Heart left ventricle (tissue), 16 donors: ENCODE data around the gene TSPAN15. TPM values are rescaled to one million over a fixed set of nuclear protein-coding genes. Genes with fewer than 3 reads are reported as not detected.
"Not testable (repeated sequence)": the region's sequence is repeated elsewhere in the genome, so short reads cannot be mapped to it uniquely, and the experiment has no call there.

ENCODE experiments used
- ATAC-seq, 4 donors: fragments of 200-7000 bp; cut with Tn5 transposase; one replicate each; pipeline ENCODE4 v1.9.1; 2020 to 2022; ENCODE audit warnings: moderate library complexity in 4 of 4, mild to moderate bottlenecking in 3 of 4, moderate number of reproducible peaks in 1 of 4
- DNase-seq, 5 donors: peaks; one replicate each; pipeline ENCODE4 v3.0.0-alpha.2; 2020
- H3K27ac ChIP-seq, 12 donors: fragments of 200-600 bp; sonication (generic) in 4 of 12; one replicate each; pipeline versions ENCODE4 v1.5.0 to v1.8.0; 2016 to 2022; ENCODE audit warnings: mild to moderate bottlenecking in 2 of 12
- H3K27me3 ChIP-seq, 9 donors: fragments of 200-600 bp; sonication (generic) in 2 of 9; one replicate each; pipeline versions ENCODE4 v1.5.1 to v1.8.0; 2016 to 2022; ENCODE audit warnings: mild to moderate bottlenecking in 3 of 9
- H3K36me3 ChIP-seq, 9 donors: fragments of 200-600 bp; sonication (generic) in 2 of 9; one replicate each; pipeline versions ENCODE4 v1.5.0 to v1.8.0; 2018 to 2022; ENCODE audit warnings: mild to moderate bottlenecking in 2 of 9
- H3K4me1 ChIP-seq, 12 donors: fragments of 200-600 bp; sonication (generic) in 4 of 12; one replicate each; pipeline versions ENCODE4 v1.5.0 to v1.8.0; 2016 to 2022; ENCODE audit warnings: mild to moderate bottlenecking in 3 of 12
- H3K4me3 ChIP-seq, 12 donors: fragments of 200-600 bp; sonication (generic) in 4 of 12; one replicate each; pipeline versions ENCODE4 v1.5.0 to v1.8.0; 2017 to 2022; ENCODE audit warnings: mild to moderate bottlenecking in 9 of 12, moderate library complexity in 4 of 12
- H3K9me3 ChIP-seq, 12 donors: fragments of 200-600 bp; sonication (generic) in 4 of 12; one replicate each; pipeline versions ENCODE4 v1.5.0 to v1.8.0; 2016 to 2022; ENCODE audit warnings: mild to moderate bottlenecking in 1 of 12
- CTCF ChIP-seq, 12 donors: fragments of 200-600 bp; sonication (generic) in 4 of 12; IDR thresholded peaks; one replicate each; pipeline versions ENCODE4 v1.5.0 to v1.8.0; 2018 to 2022; ENCODE audit warnings: antibody characterized with exemption in 12 of 12, mild to moderate bottlenecking in 5 of 12
- POLR2A ChIP-seq, 2 donors: fragments of 450-650 bp; IDR thresholded peaks; one replicate each; pipeline ENCODE4 v1.6.1; 2017; ENCODE audit warnings: antibody characterized with exemption in 2 of 2, mild to moderate bottlenecking in 2 of 2, moderate library complexity in 2 of 2
- WGBS, 4 donors: extraction: QIAGEN DNeasy Blood & Tissue Kit in 2 of 4; methylation state at CpG; one replicate each; pipeline versions ENCODE4 v1.1.5 to v1.1.7; 2013 to 2018; 5-methylcytosine and 5-hydroxymethylcytosine counted together
- intact Hi-C, 10 donors: fragments of 100-400 bp; cut with DNase I; formaldehyde crosslinking; loops; one replicate each; pipeline versions ENCODE4 v1.11.1 to v1.14.2; 2022
- polyA plus RNA-seq, 2 donors: library from polyadenylated mRNA; stranded (reverse); fragments of 200-250 nt; gene quantifications; one replicate each; pipeline ENCODE4 v1.2.3, GENCODE V29; 2013
- total RNA-seq, 9 donors: library from RNA; depleted of rRNA in 2 of 9; stranded (reverse); fragments of >200 nt in 2 of 9; fragmentation: NEBNext Ultra II Directional in 3 of 9; extraction: Animal tissue kit (Norgen Biotek cat#: 25700) in 3 of 9; gene quantifications; one replicate each; pipeline versions ENCODE4 v1.1.0 to v1.2.4, GENCODE V29; 2016 to 2023
- donor health status: ischemic (EF 13 %, LVEDD 7.1; RV severe dilation, severe dysfunction).
- donor health status: healthy with polysubstance abuse.
- donor health status: DM: no; HTN: yes; CAD: no.
- donor health status: DM: no; HTN: no; CAD: no.
- donor health status: ischemic (EF 25% LVEDD 6.9; RV normal size, moderate dysfunction).
- donor health status: ischemic (EF 25% LVEDD 5.7; RV mildly dilated, moderate dysfunction).
- donor health status: healthy.
- donor health status: DM: yes; HTN: yes; CAD: no.
- donor health status: ischemic (EF 35%, LVEDD 5.7; RV mildly dilated, moderate dysfunction).
- donor health status: nonischemic (EF 11% LVEDD 7.7; RV severe dilation, severe dysfunction).
- donor health status: DM: yes; HTN: yes; CAD: no.
- donor health status: PGD.
- donor health status: ischemic (EF 29% LVEDD 5.4; RV normal size, mild dysfunction).
- donor health status: nonischemic (EF 23%, LVEDD 6.1; RV moderate dilation, normal function).

The TSPAN15 gene
- total and polyA plus RNA-seq, 11 donors, result 4.5 to 20.2 (median 11.1) TPM

GRCh38 chr10:69445041-69445440 is 6.2 kb upstream of the TSPAN15 start:
- DNase-seq (no peak), ATAC-seq (no peak)
- no peak overlapping the region for H3K27ac ChIP-seq
- intact Hi-C loops, result loop anchor here in 2 of 10 donors (5.0 kb wide), 1 partner anchor 62 kb away; no protein-coding TSS in a partner anchor
- no peak for TF ChIP-seq CTCF (IDR thresholded peaks at IDR 0.05)
- no peak for TF ChIP-seq POLR2A (IDR thresholded peaks at IDR 0.05)
- 87 to 90% (median 88%) methylated on average over 4 of the region's 4 CpGs for WGBS, 4 donors
- H3K36me3 ChIP-seq, result no peaks in the 10 kb centered on the region
- no peaks in the 10 kb centered on the region for H3K27me3 ChIP-seq
- H3K9me3 ChIP-seq, result no peaks in the 10 kb centered on the region
- H3K4me3 ChIP-seq, result no peak overlapping the region
- peaks cover 0 to 11% (median 1%) of the 10 kb centered on the region in 12 donors for H3K4me1 ChIP-seq

- Histone ChIP-seq H3K27me3 (no peaks in the 10 kb centered on the region), H3K27ac (peak overlapping the region in 1 of 12 donors; percentile 12)
Measured at GRCh38 chr10:69446229-69446628, 5.0 kb upstream of the TSPAN15 start.

GRCh38 chr10:69446650-69447151 is 4.6 kb upstream of the TSPAN15 start:
- no peaks in the 10 kb centered on the region for H3K9me3 ChIP-seq
- no peak overlapping the region for H3K4me3 ChIP-seq
- intact Hi-C loops, result loop anchor here in 2 of 10 donors (5.0 kb wide), 1 partner anchor 61 kb away; no protein-coding TSS in a partner anchor
- peaks cover 0 to 22% (median 13%) of the 10 kb centered on the region in 12 donors for H3K4me1 ChIP-seq
- whole genome bisulfite sequencing, 4 donors, result 58 to 66% (median 62%) methylated on average over 3 of the region's 3 CpGs
- no peaks in the 10 kb centered on the region for H3K27me3 ChIP-seq
- ATAC-seq, result no peak
- no peak for TF ChIP-seq CTCF (IDR thresholded peaks at IDR 0.05)
- no peak for TF ChIP-seq POLR2A (IDR thresholded peaks at IDR 0.05)
- H3K27ac ChIP-seq, result peak overlapping the region in 1 of 12 donors; percentile 12
- DNase-seq, result no peak
- H3K36me3 ChIP-seq, result no peaks in the 10 kb centered on the region

More at GRCh38 chr10:69446229-69446628, 5.0 kb upstream of the TSPAN15 start:
- TF ChIP-seq CTCF (IDR thresholded peaks at IDR 0.05) (no peak), POLR2A (IDR thresholded peaks at IDR 0.05) (no peak)
- DNase-seq (no peak), ATAC-seq (no peak)
- Histone ChIP-seq H3K4me1 (peaks cover 0 to 19% (median 12%) of the 10 kb centered on the region in 12 donors), H3K36me3 (no peaks in the 10 kb centered on the region), H3K4me3 (no peak overlapping the region), H3K9me3 (no peaks in the 10 kb centered on the region)
- intact Hi-C loops, result loop anchor here in 2 of 10 donors (5.0 kb wide), 1 partner anchor 61 kb away; no protein-coding TSS in a partner anchor

- H3K4me1 ChIP-seq, result peaks cover 0 to 42% (median 20%) of the 10 kb centered on the region in 12 donors
- peak; percentile 53 to 83 (median 76) for ATAC-seq
Measured at GRCh38 chr10:69449841-69450240, 1.4 kb upstream of the TSPAN15 start.

GRCh38 chr10:69450395-69450794 is 870 bp upstream of the TSPAN15 start:
- ATAC-seq, H3K9me3 ChIP-seq: not testable (repeated sequence)

More at GRCh38 chr10:69449841-69450240, 1.4 kb upstream of the TSPAN15 start:
- Histone ChIP-seq H3K4me3 (no peak overlapping the region), H3K36me3 (no peaks in the 10 kb centered on the region), H3K9me3 (no peaks in the 10 kb centered on the region), H3K27me3 (no peaks in the 10 kb centered on the region), H3K27ac (peak overlapping the region in 9 of 12 donors; percentile 18 to 91 (median 59))
- WGBS, 4 donors, result 0 to 18% (median 12%) methylated on average over 1 of the region's 1 CpG
- DNase-seq, result peak in 4 of 5 donors; percentile 56 to 69 (median 65)
- no peak for TF ChIP-seq POLR2A (IDR thresholded peaks at IDR 0.05)
- TF ChIP-seq CTCF (IDR thresholded peaks at IDR 0.05), result peak; percentile 47 to 73 (median 66)
- intact Hi-C loops, result loop anchor here in 2 of 10 donors (5.0 kb wide), 1 partner anchor 57 kb away; no protein-coding TSS in a partner anchor

More at GRCh38 chr10:69450395-69450794, 870 bp upstream of the TSPAN15 start:
- H3K27ac ChIP-seq, result peak overlapping the region in 8 of 12 donors; percentile 18 to 91 (median 67)
- H3K36me3 ChIP-seq, DNase-seq, H3K27me3 ChIP-seq, intact Hi-C loops: not testable (repeated sequence)
- peaks cover 0 to 42% (median 20%) of the 10 kb centered on the region in 12 donors for H3K4me1 ChIP-seq
- WGBS, 4 donors, result 80 to 89% (median 87%) methylated on average over 16 of the region's 16 CpGs
- peak overlapping the region in 1 of 12 donors; percentile 88 for H3K4me3 ChIP-seq
